8988T (cell line): Measurements from ENCODE around the gene KATNAL2.
A peak's percentile ranks its signal among the peaks of the same experiment; 100 is the strongest.
"Not testable (repeated sequence)": the region's sequence is repeated elsewhere in the genome, so short reads cannot be mapped to it uniquely, and the experiment has no call there.

Source experiments
- DNase-seq: peaks from one replicate; pipeline ENCODE4 v3.0.0; 2011

The KATNAL2 gene

GRCh38 chr18:46939998-46940571 is 22.7 kb downstream of the KATNAL2 start:
- DNase-seq: no peak

DNA sequence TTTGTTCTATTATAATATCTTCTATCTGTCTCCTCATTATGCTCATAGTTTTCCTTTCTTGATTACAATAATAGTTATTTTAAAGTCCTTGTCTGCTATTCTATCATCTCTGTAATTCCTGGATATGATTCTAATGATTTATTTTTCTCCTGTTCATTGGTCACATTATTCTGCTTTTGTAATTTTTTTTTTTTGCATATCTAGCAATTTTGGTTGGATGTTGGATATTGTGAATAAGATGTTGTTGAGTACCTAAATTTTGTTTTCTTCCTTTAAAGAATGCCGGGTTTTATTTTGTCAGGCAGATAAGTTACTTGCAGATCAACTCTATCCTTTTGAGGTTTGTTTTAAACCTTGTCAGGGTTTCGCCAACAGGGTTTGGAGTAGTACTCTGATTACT is 25.2 kb downstream of the KATNAL2 start:
- DNase-seq: no peak

DNA sequence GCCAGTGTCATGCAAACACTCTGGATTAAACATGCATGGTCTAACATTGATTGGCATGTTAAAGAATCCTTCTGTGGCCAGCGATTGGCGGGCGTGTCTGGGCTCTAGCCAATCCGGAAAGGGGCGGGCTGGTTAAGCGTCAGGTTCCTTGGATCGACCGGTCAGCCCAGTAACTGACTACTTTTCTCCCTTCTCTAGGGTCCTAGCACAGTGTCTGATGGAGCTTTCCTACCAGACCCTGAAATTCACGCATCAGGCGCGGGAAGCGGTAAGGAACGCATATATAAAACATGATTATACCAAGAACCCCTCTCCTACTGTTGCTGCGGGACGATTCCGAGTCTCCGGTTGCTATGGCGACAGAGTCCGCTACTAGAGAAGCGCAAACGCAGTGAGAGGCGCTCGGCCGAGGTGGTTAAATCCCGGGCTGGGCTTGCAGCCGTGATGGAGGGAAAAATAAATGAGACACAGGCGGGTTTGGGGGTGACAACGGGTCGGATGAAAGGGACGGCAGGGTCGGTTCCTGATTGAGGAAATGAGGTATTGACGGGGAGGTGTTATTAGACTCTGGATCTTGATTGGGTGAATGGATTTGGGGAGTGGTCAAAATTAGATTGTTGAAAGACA is 29.4 kb downstream of the KATNAL2 start:
- DNase-seq: peak; percentile 64

GRCh38 chr18:46950064-46950656 is 32.8 kb downstream of the KATNAL2 start:
- no peak for DNase-seq

GRCh38 chr18:46953195-46953594 is 35.8 kb downstream of the KATNAL2 start:
- DNase-seq: no peak

DNA sequence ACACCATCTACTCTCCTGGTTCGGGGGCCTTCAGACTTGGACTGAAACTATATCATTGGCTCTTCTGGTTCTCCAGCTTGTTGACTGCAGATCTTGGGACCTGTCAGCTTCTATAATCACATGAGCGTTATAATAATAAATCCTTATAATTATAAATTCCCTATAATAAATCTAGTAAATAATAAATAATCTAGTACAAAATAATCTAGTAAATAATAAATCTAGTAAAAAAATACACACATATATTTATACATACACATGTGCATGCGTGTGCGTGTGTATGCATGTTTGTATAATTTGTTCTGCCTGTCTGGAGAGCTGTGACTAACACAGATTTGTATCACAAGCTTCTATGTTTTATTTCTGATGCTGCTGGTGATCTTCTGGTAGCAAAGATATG is 40.8 kb downstream of the KATNAL2 start:
- DNase-seq: no peak

GRCh38 chr18:46963656-46964578 is 46.5 kb downstream of the KATNAL2 start:
- DNase-seq: not testable (repeated sequence)

- not testable (repeated sequence) for DNase-seq
Measured at GRCh38 chr18:46964579-46965293, 47.3 kb downstream of the KATNAL2 start.

- DNase-seq: not testable (repeated sequence)
Measured at GRCh38 chr18:46966266-46966665, 48.9 kb downstream of the KATNAL2 start.

GRCh38 chr18:46969551-46969950 is 52.1 kb downstream of the KATNAL2 start:
- DNase-seq: not testable (repeated sequence)

DNA sequence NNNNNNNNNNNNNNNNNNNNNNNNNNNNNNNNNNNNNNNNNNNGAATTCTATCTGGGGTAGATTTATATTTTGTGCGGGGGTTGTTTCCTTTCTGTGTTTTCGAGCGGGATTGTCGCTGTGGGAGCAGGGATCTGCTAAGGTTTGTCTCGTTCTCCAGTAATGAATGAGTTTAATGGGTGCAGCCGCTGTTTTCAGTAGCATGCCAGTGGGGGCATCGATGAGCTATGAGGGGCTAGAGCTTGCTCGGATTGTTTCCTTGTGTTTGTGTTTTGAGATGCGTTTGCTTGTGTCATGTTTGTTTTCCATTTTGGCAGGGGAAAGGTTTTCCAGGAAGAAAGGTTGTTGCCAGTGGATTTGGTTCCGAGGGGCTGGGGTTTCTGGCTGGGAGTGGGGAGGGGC is 102.5 kb downstream of the KATNAL2 start:
- not testable (repeated sequence) for DNase-seq

- not testable (repeated sequence) for DNase-seq
Measured at GRCh38 chr18:47020757-47021156, 103.4 kb downstream of the KATNAL2 start.

DNA sequence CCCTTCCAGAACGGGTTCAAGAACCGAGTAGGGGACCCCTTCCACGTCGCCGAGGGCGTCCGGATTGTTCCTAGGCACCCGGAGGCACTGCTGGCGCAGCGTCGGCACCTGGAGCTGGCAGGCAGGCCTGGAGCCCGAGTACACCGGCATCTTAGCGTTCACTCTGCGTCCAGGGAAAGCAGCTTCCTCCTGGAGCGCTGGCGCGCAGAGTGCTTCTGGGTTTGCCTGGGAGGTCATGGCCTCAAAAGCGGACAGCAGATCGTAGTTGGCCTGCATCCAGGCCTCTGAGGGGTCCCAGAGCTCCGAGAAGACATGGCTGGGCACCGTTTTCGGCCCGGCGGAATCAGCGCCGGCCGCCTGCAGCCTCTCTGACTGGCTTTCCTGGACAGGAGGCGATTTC is 105.4 kb downstream of the KATNAL2 start:
- not testable (repeated sequence) for DNase-seq

DNA sequence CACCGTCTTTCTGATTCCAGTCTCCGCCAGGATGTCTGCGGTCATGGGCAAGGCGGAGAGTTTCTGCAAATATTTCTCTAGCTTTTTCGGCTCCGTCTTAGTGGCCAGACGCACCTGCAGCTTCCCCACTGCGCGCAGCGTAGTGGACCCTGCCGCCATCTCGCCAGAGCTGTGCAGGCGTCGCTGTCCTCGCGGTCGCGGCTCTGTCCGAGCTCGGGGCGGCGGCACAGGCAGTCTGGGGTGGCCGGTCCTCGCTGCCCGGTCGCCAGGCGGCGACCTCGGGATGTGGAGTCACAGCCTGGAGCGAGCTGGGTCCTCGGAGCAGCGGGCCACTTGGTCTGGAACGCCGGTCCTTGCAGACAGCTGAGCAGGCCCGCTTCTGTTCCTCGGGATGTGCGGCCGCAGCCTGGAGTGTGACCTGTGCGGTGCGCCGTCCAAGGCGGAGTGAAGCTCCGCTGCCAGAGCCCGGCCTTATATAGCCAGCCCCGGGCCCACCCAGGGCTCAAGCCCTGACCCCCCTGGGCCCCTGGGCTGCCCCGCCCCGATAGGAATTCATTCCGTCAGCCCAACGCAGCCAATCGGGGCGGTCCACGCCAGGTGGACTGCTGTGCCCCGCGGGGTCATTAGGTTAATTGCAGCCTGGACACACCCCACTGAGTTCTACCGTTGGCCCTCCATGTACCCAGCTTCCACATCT is 106.5 kb downstream of the KATNAL2 start:
- not testable (repeated sequence) for DNase-seq

DNA sequence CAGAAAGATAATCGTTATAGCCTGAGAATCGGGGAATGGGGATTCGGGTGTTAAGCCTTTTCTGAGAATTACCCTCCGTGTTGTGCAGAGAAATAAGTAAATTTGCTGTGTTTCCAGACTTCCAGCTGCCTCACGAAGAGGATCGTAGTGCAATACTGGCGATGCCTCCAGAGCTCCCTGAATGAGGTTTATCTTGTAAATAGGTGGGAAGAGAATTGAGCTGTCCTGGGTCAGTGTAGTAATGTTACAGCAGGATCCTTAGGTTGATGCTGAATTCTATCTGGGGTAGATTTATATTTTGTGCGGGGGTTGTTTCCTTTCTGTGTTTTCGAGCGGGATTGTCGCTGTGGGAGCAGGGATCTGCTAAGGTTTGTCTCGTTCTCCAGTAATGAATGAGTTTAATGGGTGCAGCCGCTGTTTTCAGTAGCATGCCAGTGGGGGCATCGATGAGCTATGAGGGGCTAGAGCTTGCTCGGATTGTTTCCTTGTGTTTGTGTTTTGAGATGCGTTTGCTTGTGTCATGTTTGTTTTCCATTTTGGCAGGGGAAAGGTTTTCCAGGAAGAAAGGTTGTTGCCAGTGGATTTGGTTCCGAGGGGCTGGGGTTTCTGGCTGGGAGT is 108.3 kb downstream of the KATNAL2 start:
- DNase-seq: not testable (repeated sequence)

- DNase-seq: not testable (repeated sequence)
Measured at GRCh38 chr18:47028738-47029137, 111.3 kb downstream of the KATNAL2 start.

- not testable (repeated sequence) for DNase-seq
Measured at GRCh38 chr18:47029684-47030353, 112.4 kb downstream of the KATNAL2 start.

- DNase-seq: not testable (repeated sequence)
Measured at GRCh38 chr18:47030887-47031286, 113.5 kb downstream of the KATNAL2 start.

DNA sequence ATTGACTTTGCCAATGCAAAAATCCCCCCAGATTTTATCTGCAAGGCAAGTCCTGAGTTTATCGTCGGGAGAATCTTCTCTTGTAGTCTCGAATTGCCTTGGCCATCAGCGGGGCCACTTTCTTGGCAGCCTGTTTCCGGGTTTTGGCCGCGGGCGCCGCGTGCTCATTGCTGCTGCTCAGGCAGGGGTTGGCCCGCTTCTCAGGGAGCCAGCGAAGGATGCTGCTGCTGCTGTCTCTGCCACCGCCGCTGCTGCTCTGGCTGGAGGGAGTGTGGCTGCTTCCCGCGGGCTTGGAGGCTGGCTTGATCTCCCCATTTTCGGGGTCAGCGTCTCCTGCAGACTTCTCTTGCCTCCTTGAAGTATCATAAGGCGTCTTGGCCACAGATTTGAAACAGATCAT is 115.5 kb downstream of the KATNAL2 start:
- DNase-seq: no peak

GRCh38 chr18:47034591-47034990 is 117.2 kb downstream of the KATNAL2 start:
- DNase-seq: not testable (repeated sequence)

DNA sequence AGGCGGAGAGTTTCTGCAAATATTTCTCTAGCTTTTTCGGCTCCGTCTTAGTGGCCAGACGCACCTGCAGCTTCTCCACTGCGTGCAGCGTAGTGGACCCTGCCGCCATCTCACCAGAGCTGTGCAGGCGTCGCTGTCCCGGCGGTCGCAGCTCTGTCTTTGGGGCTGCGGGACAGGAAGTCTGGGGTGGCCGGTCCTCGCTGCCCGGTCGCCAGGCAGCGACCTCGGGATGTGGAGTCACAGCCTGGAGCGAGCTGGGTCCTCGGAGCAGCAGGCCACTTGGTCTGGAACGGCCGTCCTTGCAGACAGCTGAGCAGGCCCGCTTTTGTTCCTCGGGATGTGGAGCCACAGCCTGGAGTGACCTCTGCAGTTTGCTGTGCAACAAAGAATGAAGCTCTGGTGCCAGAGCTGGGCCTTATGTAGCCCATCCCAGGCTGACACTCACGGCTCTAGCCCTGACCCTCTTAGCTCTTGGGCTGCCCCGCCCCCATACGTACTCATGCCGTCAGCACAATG is 117.8 kb downstream of the KATNAL2 start, which contains the start of gene ELOA2:
Gene ELOA2 (minus strand): TSS at position 466 of the 516 bp plus-strand sequence. CDS start 357 bp downstream, at position 109.
- no peak for DNase-seq
